WTC11 (cell line): Measurements from ENCODE around the gene MCM6. TPM values are rescaled to one million over a fixed set of nuclear protein-coding genes. Genes with fewer than 3 reads are reported as not detected.

Experiments used
- ATAC-seq: fragments of 200-7000 bp; cut with Tn5 transposase; 2 replicates; pipeline ENCODE4 v1.10.0; 2021; ENCODE audit warnings: mild to moderate bottlenecking, moderate library complexity
- CTCF ChIA-PET: fragments of 300-600 bp; sonication (Branson Sonifier 250); formaldehyde crosslinking; loops from one replicate; lab custom pipeline; 2021; ENCODE audit warnings: antibody characterized with exemption; lab: Charles Lee
- POLR2A ChIA-PET: fragments of 350-600 bp; sonication (Branson Sonifier 250); formaldehyde crosslinking; loops from one replicate; lab custom pipeline; 2021; ENCODE audit warnings: antibody characterized with exemption; lab: Charles Lee
- DNase-seq: peaks from one replicate; pipeline ENCODE4 v3.0.0; 2021; ENCODE audit warnings: low spot score
- H3K27ac Mint-ChIP-seq: 2 replicates; pipeline ENCODE4 v1.8.0; 2021; ENCODE audit warnings: mixed read lengths
- H3K27me3 Mint-ChIP-seq: 2 replicates; pipeline ENCODE4 v1.8.0; 2021; ENCODE audit warnings: low read depth, mild to moderate bottlenecking, moderate library complexity, mixed read lengths
- H3K36me3 Mint-ChIP-seq: 2 replicates; pipeline ENCODE4 v1.8.0; 2021; ENCODE audit warnings: mixed read lengths
- H3K4me1 Mint-ChIP-seq: 2 replicates; pipeline ENCODE4 v1.8.0; 2022; ENCODE audit warnings: mixed read lengths
- H3K4me3 Mint-ChIP-seq: 2 replicates; pipeline ENCODE4 v1.8.0; 2021; ENCODE audit warnings: mild to moderate bottlenecking, moderate library complexity, mixed read lengths
- H3K9me3 Mint-ChIP-seq: 2 replicates; pipeline ENCODE4 v1.8.0; 2021; ENCODE audit warnings: mixed read lengths
- ARID4B ChIP-seq: sonication (generic); formaldehyde crosslinking; IDR thresholded peaks from 2 replicates; pipeline ENCODE4 v1.8.0; 2023; ENCODE audit warnings: missing genetic modification reagents, mild to moderate bottlenecking, borderline replicate concordance
- CBFB ChIP-seq: sonication (generic); formaldehyde crosslinking; IDR thresholded peaks from 2 replicates; pipeline ENCODE4 v1.8.1; 2022; ENCODE audit warnings: mild to moderate bottlenecking, low read depth, missing genetic modification reagents
- CTCF ChIP-seq: fragments of 200-600 bp; IDR thresholded peaks from 2 replicates; pipeline ENCODE4 v1.8.0; 2022; ENCODE audit warnings: antibody characterized with exemption
- ESRRA ChIP-seq: sonication (generic); formaldehyde crosslinking; IDR thresholded peaks from 2 replicates; pipeline ENCODE4 v1.8.1; 2022; ENCODE audit warnings: mild to moderate bottlenecking, missing genetic modification reagents, borderline replicate concordance
- GABPB1 ChIP-seq: sonication (generic); formaldehyde crosslinking; IDR thresholded peaks from 2 replicates; pipeline ENCODE4 v1.8.1; 2023; ENCODE audit warnings: mild to moderate bottlenecking, missing genetic modification reagents
- GTF2I ChIP-seq: fragments of 250-450 bp; sonication (Bioruptor Pico); conservative IDR thresholded peaks from 2 replicates; pipeline ENCODE4 v1.4.0; 2021; ENCODE audit warnings: mild to moderate bottlenecking
- KAT7 ChIP-seq: sonication (generic); formaldehyde crosslinking; IDR thresholded peaks from 2 replicates; pipeline ENCODE4 v1.8.1; 2023; ENCODE audit warnings: missing genetic modification reagents, mild to moderate bottlenecking, borderline replicate concordance
- MAX ChIP-seq: sonication (generic); formaldehyde crosslinking; IDR thresholded peaks from 2 replicates; pipeline ENCODE4 v1.8.0; 2022; ENCODE audit warnings: mild to moderate bottlenecking, missing genetic modification reagents
- RORB ChIP-seq: fragments of 250-450 bp; sonication (Bioruptor Pico); IDR thresholded peaks from 2 replicates; pipeline ENCODE4 v1.9.0; 2021; ENCODE audit warnings: mild to moderate bottlenecking
- SMAD4 ChIP-seq: sonication (generic); formaldehyde crosslinking; IDR thresholded peaks from 2 replicates; pipeline ENCODE4 v1.8.0; 2022; ENCODE audit warnings: mild to moderate bottlenecking, missing genetic modification reagents
- SOX15 ChIP-seq: fragments of 250-450 bp; sonication (Bioruptor Pico); IDR thresholded peaks from 2 replicates; pipeline ENCODE4 v1.9.0; 2021; ENCODE audit warnings: mild to moderate bottlenecking
- ZBTB43 ChIP-seq: sonication (generic); formaldehyde crosslinking; IDR thresholded peaks from 2 replicates; pipeline ENCODE4 v1.8.1; 2023; ENCODE audit warnings: mild to moderate bottlenecking, missing genetic modification reagents
- ZMAT4 ChIP-seq: fragments of 250-450 bp; sonication (Bioruptor Pico); IDR thresholded peaks from 2 replicates; pipeline ENCODE4 v1.9.0; 2021; ENCODE audit warnings: mild to moderate bottlenecking
- ZNF138 ChIP-seq: sonication (generic); formaldehyde crosslinking; conservative IDR thresholded peaks from 2 replicates; pipeline ENCODE4 v1.8.1; 2022; ENCODE audit warnings: mild to moderate bottlenecking, moderate library complexity, missing genetic modification reagents
- ZNF219 ChIP-seq: sonication (generic); formaldehyde crosslinking; IDR thresholded peaks from 2 replicates; pipeline ENCODE4 v1.8.0; 2023; ENCODE audit warnings: missing genetic modification reagents, mild to moderate bottlenecking, borderline replicate concordance
- ZNF263 ChIP-seq: sonication (generic); formaldehyde crosslinking; IDR thresholded peaks from 2 replicates; pipeline ENCODE4 v1.8.1; 2022; ENCODE audit warnings: low read depth, mild to moderate bottlenecking, moderate library complexity, missing genetic modification reagents
- ZNF317 ChIP-seq: sonication (generic); formaldehyde crosslinking; IDR thresholded peaks from 2 replicates; pipeline ENCODE4 v1.8.1; 2023; ENCODE audit warnings: low read depth, mild to moderate bottlenecking, moderate library complexity, missing genetic modification reagents, borderline replicate concordance
- ZNF512 ChIP-seq: sonication (generic); formaldehyde crosslinking; IDR thresholded peaks from 2 replicates; pipeline ENCODE4 v1.8.1; 2022; ENCODE audit warnings: missing genetic modification reagents, borderline replicate concordance
- total RNA-seq: library from RNA; stranded (reverse); gene quantifications from 3 replicates; pipeline ENCODE4 v1.2.3, GENCODE V29; 2021
- TF ChIP-seq, protein P1 (sequence below): sonication (generic); formaldehyde crosslinking; IDR thresholded peaks from 2 replicates; pipeline ENCODE4 v1.8.0; 2022; ENCODE audit warnings: mild to moderate bottlenecking, missing genetic modification reagents
- TF ChIP-seq, protein P2 (sequence below): sonication (generic); formaldehyde crosslinking; IDR thresholded peaks from 2 replicates; pipeline ENCODE4 v1.8.0; 2022; ENCODE audit warnings: missing genetic modification reagents
- TF ChIP-seq, protein P3 (sequence below): fragments of 250-450 bp; sonication (Bioruptor Pico); IDR thresholded peaks from 2 replicates; pipeline ENCODE4 v1.8.0; 2021; ENCODE audit warnings: mild to moderate bottlenecking

The MCM6 gene
- total RNA-seq, 1 experiment from 2014 or later = 107 TPM

DNA sequence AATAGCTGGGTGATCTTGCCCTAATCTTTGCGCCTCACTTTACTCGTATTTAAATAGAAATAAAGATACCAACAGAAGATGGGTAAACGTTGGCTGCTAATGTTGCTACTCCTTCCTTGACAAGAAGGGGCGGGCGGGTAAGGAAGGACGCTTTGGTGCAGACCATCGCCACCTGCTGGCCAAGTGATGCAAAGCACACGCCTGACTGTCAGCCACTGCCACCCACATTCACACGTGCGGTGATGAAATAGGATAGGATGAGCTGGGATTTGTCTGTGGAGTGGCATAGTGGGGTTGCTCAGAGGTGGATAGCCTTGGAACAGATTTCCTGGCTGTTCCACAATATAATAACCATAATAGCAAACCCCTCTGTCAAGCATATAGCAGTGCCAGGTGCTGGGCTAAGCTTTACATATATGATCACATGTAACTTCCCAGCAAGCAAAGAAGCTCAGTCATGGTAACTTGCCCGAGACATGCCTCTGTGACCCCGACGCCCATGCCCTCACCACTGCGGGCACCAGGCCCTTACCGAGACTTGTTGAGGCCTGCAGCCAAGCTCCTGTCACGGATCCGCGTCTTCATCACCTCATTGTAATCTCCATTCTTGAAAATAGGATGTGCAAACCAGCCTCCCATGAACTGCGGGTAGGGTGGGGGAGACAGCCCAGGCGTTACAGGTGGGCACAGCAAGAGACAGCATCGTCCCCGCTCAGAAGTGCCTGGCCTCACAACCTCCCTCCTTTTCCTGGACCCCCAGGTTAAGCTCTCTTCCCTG is 78.6 kb downstream of the MCM6 start:
- no peak overlapping the region; the same call in 1 of the 2 replicates for H3K27ac Mint-ChIP-seq
- TF ChIP-seq ZNF219 (CRISPR knock-in tag) = no peak
- peak; percentile 83 for TF ChIP-seq CTCF
- no peak for TF ChIP-seq ZNF317 (CRISPR knock-in tag)
- no peak for TF ChIP-seq ZNF138 (CRISPR knock-in tag)
- no peak for TF ChIP-seq KAT7 (CRISPR knock-in tag)
- TF ChIP-seq GTF2I (CRISPR knock-in tag) = no peak
- TF ChIP-seq, protein P1, sequence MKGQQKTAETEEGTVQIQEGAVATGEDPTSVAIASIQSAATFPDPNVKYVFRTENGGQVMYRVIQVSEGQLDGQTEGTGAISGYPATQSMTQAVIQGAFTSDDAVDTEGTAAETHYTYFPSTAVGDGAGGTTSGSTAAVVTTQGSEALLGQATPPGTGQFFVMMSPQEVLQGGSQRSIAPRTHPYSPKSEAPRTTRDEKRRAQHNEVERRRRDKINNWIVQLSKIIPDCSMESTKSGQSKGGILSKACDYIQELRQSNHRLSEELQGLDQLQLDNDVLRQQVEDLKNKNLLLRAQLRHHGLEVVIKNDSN (CRISPR knock-in tag) = no peak
- TF ChIP-seq, protein P2, sequence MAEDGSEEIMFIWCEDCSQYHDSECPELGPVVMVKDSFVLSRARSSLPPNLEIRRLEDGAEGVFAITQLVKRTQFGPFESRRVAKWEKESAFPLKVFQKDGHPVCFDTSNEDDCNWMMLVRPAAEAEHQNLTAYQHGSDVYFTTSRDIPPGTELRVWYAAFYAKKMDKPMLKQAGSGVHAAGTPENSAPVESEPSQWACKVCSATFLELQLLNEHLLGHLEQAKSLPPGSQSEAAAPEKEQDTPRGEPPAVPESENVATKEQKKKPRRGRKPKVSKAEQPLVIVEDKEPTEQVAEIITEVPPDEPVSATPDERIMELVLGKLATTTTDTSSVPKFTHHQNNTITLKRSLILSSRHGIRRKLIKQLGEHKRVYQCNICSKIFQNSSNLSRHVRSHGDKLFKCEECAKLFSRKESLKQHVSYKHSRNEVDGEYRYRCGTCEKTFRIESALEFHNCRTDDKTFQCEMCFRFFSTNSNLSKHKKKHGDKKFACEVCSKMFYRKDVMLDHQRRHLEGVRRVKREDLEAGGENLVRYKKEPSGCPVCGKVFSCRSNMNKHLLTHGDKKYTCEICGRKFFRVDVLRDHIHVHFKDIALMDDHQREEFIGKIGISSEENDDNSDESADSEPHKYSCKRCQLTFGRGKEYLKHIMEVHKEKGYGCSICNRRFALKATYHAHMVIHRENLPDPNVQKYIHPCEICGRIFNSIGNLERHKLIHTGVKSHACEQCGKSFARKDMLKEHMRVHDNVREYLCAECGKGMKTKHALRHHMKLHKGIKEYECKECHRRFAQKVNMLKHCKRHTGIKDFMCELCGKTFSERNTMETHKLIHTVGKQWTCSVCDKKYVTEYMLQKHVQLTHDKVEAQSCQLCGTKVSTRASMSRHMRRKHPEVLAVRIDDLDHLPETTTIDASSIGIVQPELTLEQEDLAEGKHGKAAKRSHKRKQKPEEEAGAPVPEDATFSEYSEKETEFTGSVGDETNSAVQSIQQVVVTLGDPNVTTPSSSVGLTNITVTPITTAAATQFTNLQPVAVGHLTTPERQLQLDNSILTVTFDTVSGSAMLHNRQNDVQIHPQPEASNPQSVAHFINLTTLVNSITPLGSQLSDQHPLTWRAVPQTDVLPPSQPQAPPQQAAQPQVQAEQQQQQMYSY (CRISPR knock-in tag) = no peak
- TF ChIP-seq ZBTB43 (CRISPR knock-in tag) = no peak
- no peak for TF ChIP-seq ZNF263 (CRISPR knock-in tag)
- TF ChIP-seq SMAD4 (CRISPR knock-in tag) = no peak
- TF ChIP-seq CBFB = no peak
- TF ChIP-seq GABPB1 (CRISPR knock-in tag) = peak; percentile 67
- no peak for TF ChIP-seq ZMAT4 (CRISPR knock-in tag)
- TF ChIP-seq, protein P3, sequence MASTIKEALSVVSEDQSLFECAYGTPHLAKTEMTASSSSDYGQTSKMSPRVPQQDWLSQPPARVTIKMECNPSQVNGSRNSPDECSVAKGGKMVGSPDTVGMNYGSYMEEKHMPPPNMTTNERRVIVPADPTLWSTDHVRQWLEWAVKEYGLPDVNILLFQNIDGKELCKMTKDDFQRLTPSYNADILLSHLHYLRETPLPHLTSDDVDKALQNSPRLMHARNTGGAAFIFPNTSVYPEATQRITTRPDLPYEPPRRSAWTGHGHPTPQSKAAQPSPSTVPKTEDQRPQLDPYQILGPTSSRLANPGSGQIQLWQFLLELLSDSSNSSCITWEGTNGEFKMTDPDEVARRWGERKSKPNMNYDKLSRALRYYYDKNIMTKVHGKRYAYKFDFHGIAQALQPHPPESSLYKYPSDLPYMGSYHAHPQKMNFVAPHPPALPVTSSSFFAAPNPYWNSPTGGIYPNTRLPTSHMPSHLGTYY (CRISPR knock-in tag) = no peak
- no peak for TF ChIP-seq ESRRA
- no peak for TF ChIP-seq ARID4B (CRISPR knock-in tag)
- TF ChIP-seq ZNF512 (CRISPR knock-in tag) = no peak
- TF ChIP-seq SOX15 (CRISPR knock-in tag) = no peak
- peak; percentile 78 for TF ChIP-seq MAX (CRISPR knock-in tag)
- TF ChIP-seq RORB (CRISPR knock-in tag) = no peak

More for the DNA sequence above, 78.6 kb downstream of the MCM6 start:
- ChIA-PET POLR2A (interaction anchor here (0.5 kb wide), 1 partner anchor 11 kb away, joined by 5 read pairs; no protein-coding TSS in a partner anchor), CTCF (interaction anchor here (0.5 to 2.6 kb wide), 45 partner anchors 8 to 809 kb away, joined by 3 to 26 read pairs (median 3); partner anchors contain the start of genes LCT and MCM6)
- peak; percentile 87 for ATAC-seq
- peaks cover 25% of the 10 kb centered on the region for H3K36me3 Mint-ChIP-seq
- H3K9me3 Mint-ChIP-seq = peaks cover 31% of the 10 kb centered on the region
- H3K4me1 Mint-ChIP-seq = peaks cover 7% of the 10 kb centered on the region; the same call in 1 of the 2 replicates
- peak; percentile 84 for DNase-seq
- H3K27me3 Mint-ChIP-seq = no peaks in the 10 kb centered on the region
- no peak overlapping the region for H3K4me3 Mint-ChIP-seq
